Stimulated activated CD8-positive, alpha-beta memory T cell treated with anti-CD3 and anti-CD28 coated beads, Interleukin-7, amount 100 ng/mL, for 4 hours (primary cell): Measurements from ENCODE around the gene PNPLA8.
A peak's percentile ranks its signal among the peaks of the same experiment; 100 is the strongest.
"Not testable (repeated sequence)": the region's sequence is repeated elsewhere in the genome, so short reads cannot be mapped to it uniquely, and the experiment has no call there.

ENCODE experiments used
- DNase-seq, 2 donors: peaks; one replicate each; pipeline ENCODE4 v3.0.0-alpha.2; 2020; ENCODE audit warnings: low read depth in 2 of 2

PNPLA8 gene

GRCh38 chr7:108528183-108528712 lies 2.3 kb upstream of the PNPLA8 start:
- DNase-seq, result no peak

GRCh38 chr7:108526768-108527017 lies 758 bp upstream of the PNPLA8 start:
- no peak for DNase-seq

- no peak for DNase-seq
Measured at GRCh38 chr7:108525327-108525984, 479 bp downstream of the PNPLA8 start.

GRCh38 chr7:108522780-108523179 lies 3.2 kb downstream of the PNPLA8 start:
- DNase-seq, result no peak

- no peak for DNase-seq
Measured at GRCh38 chr7:108517951-108518350, 8.0 kb downstream of the PNPLA8 start.

GRCh38 chr7:108515630-108516029 lies 10.3 kb downstream of the PNPLA8 start:
- no peak for DNase-seq

GRCh38 chr7:108515013-108515412 lies 10.9 kb downstream of the PNPLA8 start:
- no peak for DNase-seq

- no peak for DNase-seq
Measured at GRCh38 chr7:108511939-108512338, 14.0 kb downstream of the PNPLA8 start.

- not testable (repeated sequence) for DNase-seq
Measured at GRCh38 chr7:108504576-108504975, 21.4 kb downstream of the PNPLA8 start.

GRCh38 chr7:108503112-108504026 lies 22.6 kb downstream of the PNPLA8 start:
- no peak for DNase-seq

GRCh38 chr7:108499566-108499965 lies 26.4 kb downstream of the PNPLA8 start:
- DNase-seq, result no peak

- no peak for DNase-seq
Measured at GRCh38 chr7:108498481-108498880, 27.5 kb downstream of the PNPLA8 start.

- peak; percentile 1 to 12 for DNase-seq
Measured at GRCh38 chr7:108497082-108497725, 28.7 kb downstream of the PNPLA8 start.

- DNase-seq, result no peak
Measured at GRCh38 chr7:108492742-108493141, 33.2 kb downstream of the PNPLA8 start.

GRCh38 chr7:108488768-108489538 lies 37.0 kb downstream of the PNPLA8 start:
- DNase-seq, result no peak

- no peak for DNase-seq
Measured at GRCh38 chr7:108487646-108488045, 38.3 kb downstream of the PNPLA8 start.

GRCh38 chr7:108486291-108486966 lies 39.5 kb downstream of the PNPLA8 start:
- DNase-seq, result no peak

- no peak for DNase-seq
Measured at GRCh38 chr7:108484137-108484536, 41.8 kb downstream of the PNPLA8 start.

GRCh38 chr7:108480311-108480710 lies 45.6 kb downstream of the PNPLA8 start:
- no peak for DNase-seq

GRCh38 chr7:108479751-108480150 lies 46.2 kb downstream of the PNPLA8 start:
- DNase-seq, result no peak

GRCh38 chr7:108479118-108479517 lies 46.8 kb downstream of the PNPLA8 start:
- DNase-seq, result no peak
